HG02642 (cell line): ENCODE results near the gene KRT27.
"Not testable (repeated sequence)": the region's sequence is repeated elsewhere in the genome, so short reads cannot be mapped to it uniquely, and the experiment has no call there.

Experiments
- ATAC-seq: cut with Tn5 transposase; IDR thresholded peaks from one replicate; pipeline ENCODE4 v1.9.1; 2021; ENCODE audit warnings: mild to moderate bottlenecking; ENCODE audit not compliant: unreplicated experiment, poor library complexity

Gene KRT27

GRCh38 chr17:40782450-40782849 lies at the start of gene KRT27:
KRT27 (minus strand) TSS chr17:40782550; CDS start chr17:40782493, 57 bp downstream.
- ATAC-seq, result no peak

- ATAC-seq, result no peak
Measured at GRCh38 chr17:40830085-40830776, 47.9 kb upstream of the KRT27 start.

GRCh38 chr17:40828454-40829044 lies 46.2 kb upstream of the KRT27 start:
- no peak for ATAC-seq

- ATAC-seq, result no peak
Measured at GRCh38 chr17:40827746-40828453, 45.5 kb upstream of the KRT27 start.

GRCh38 chr17:40825599-40825998 lies 43.2 kb upstream of the KRT27 start:
- no peak for ATAC-seq

GRCh38 chr17:40824015-40824832 lies 41.9 kb upstream of the KRT27 start:
- no peak for ATAC-seq

GRCh38 chr17:40822132-40822812 lies 39.9 kb upstream of the KRT27 start, which contains the start of gene KRT10:
KRT10 (minus strand) TSS chr17:40822614; CDS start chr17:40822585, 29 bp downstream.
- no peak for ATAC-seq

- ATAC-seq, result no peak
Measured at GRCh38 chr17:40821536-40821935, 39.2 kb upstream of the KRT27 start.

GRCh38 chr17:40820228-40820838 lies 38.0 kb upstream of the KRT27 start:
- ATAC-seq, result no peak

GRCh38 chr17:40819528-40820125 lies 37.3 kb upstream of the KRT27 start:
- no peak for ATAC-seq

GRCh38 chr17:40818733-40819527 lies 36.6 kb upstream of the KRT27 start:
- ATAC-seq, result peak; percentile 91

- ATAC-seq, result no peak
Measured at GRCh38 chr17:40818343-40818732, 36.0 kb upstream of the KRT27 start.

GRCh38 chr17:40817103-40817682 lies 34.8 kb upstream of the KRT27 start:
- no peak for ATAC-seq

- ATAC-seq, result no peak
Measured at GRCh38 chr17:40816569-40816968, 34.2 kb upstream of the KRT27 start.

GRCh38 chr17:40815381-40815780 lies 33.0 kb upstream of the KRT27 start:
- ATAC-seq, result no peak

- ATAC-seq, result not testable (repeated sequence)
Measured at GRCh38 chr17:40814657-40815056, 32.3 kb upstream of the KRT27 start.

- no peak for ATAC-seq
Measured at GRCh38 chr17:40813804-40814203, 31.5 kb upstream of the KRT27 start.

GRCh38 chr17:40812639-40813038 lies 30.3 kb upstream of the KRT27 start:
- no peak for ATAC-seq
